Measurements from ENCODE around the gene AVPR2.

DNA sequence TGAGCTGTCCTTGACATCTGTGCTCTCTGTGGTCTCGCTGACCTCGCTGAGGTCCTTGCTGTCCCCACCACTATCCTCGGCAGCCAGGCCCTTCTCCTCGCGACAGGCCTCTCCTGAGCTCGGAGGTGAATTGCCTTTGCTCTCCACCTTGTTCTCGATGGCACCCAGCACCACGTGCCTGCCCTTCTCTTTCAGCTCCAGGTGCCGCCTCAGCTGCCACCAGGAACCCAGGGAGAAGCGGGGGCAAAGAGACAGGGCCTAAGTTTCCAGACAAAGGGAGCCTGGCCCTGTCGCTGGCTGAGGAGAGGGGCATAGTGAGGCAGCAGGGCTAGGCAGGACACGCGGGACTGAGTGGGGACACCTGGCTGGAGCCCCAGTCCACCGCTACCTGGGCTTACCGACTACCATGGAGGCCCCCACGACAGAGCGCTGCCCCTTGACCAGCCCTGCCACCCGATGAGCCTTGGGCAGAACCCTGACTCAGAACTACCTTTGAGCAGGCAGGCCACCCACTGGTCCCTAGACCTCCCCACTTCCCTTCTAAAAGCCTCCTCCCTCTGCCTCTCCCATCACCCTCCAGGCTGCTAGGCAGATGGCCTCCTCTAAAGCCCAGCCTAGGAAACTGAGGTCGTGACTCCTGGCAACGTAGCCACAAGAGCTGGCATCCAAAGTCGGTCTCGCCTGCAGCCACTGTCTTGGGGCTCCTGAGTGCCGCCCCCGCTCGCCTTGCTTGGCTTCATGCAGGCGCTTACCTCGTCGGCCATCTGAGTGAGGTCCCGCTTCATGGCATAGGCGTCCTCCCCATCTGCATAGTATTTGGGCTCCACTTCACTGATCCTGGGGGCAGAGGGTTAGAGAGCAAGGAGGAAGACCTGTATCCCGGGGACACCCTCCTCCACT, 25.8 kb downstream of the AVPR2 start:
- TF ChIP-seq, protein P1, sequence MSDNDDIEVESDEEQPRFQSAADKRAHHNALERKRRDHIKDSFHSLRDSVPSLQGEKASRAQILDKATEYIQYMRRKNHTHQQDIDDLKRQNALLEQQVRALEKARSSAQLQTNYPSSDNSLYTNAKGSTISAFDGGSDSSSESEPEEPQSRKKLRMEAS (IDR thresholded peaks at IDR 0.05), result no peak
- TF ChIP-seq, protein P2, sequence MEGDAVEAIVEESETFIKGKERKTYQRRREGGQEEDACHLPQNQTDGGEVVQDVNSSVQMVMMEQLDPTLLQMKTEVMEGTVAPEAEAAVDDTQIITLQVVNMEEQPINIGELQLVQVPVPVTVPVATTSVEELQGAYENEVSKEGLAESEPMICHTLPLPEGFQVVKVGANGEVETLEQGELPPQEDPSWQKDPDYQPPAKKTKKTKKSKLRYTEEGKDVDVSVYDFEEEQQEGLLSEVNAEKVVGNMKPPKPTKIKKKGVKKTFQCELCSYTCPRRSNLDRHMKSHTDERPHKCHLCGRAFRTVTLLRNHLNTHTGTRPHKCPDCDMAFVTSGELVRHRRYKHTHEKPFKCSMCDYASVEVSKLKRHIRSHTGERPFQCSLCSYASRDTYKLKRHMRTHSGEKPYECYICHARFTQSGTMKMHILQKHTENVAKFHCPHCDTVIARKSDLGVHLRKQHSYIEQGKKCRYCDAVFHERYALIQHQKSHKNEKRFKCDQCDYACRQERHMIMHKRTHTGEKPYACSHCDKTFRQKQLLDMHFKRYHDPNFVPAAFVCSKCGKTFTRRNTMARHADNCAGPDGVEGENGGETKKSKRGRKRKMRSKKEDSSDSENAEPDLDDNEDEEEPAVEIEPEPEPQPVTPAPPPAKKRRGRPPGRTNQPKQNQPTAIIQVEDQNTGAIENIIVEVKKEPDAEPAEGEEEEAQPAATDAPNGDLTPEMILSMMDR (IDR thresholded peaks at IDR 0.05; ENCODE audit: low read depth, low read length, missing input control), result no peak
- TF ChIP-seq JUND (IDR thresholded peaks at IDR 0.05), result no peak
- TF ChIP-seq NR2F2 (IDR thresholded peaks at IDR 0.05), result no peak
- TF ChIP-seq FOXA1 (IDR thresholded peaks at IDR 0.05), result no peak
- TF ChIP-seq GABPA (IDR thresholded peaks at IDR 0.05 in 1 of 2, conservative IDR thresholded peaks at IDR 0.05 in 1 of 2), result no peak
- TF ChIP-seq RAD21 (IDR thresholded peaks at IDR 0.05), result no peak
- TF ChIP-seq, protein P3, sequence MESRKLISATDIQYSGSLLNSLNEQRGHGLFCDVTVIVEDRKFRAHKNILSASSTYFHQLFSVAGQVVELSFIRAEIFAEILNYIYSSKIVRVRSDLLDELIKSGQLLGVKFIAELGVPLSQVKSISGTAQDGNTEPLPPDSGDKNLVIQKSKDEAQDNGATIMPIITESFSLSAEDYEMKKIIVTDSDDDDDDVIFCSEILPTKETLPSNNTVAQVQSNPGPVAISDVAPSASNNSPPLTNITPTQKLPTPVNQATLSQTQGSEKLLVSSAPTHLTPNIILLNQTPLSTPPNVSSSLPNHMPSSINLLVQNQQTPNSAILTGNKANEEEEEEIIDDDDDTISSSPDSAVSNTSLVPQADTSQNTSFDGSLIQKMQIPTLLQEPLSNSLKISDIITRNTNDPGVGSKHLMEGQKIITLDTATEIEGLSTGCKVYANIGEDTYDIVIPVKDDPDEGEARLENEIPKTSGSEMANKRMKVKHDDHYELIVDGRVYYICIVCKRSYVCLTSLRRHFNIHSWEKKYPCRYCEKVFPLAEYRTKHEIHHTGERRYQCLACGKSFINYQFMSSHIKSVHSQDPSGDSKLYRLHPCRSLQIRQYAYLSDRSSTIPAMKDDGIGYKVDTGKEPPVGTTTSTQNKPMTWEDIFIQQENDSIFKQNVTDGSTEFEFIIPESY (IDR thresholded peaks at IDR 0.05), result no peak
- TF ChIP-seq TAF1 (conservative IDR thresholded peaks at IDR 0.05), result no peak
- no peak for TF ChIP-seq YY1 (IDR thresholded peaks at IDR 0.05)
- TF ChIP-seq SP1 (IDR thresholded peaks at IDR 0.05), result no peak
- TF ChIP-seq HNF4G (IDR thresholded peaks at IDR 0.05), result no peak
